CD4-positive, alpha-beta T cell (primary cell): ENCODE results near the gene SERPINC1. TPM values are rescaled to one million over a fixed set of nuclear protein-coding genes. Genes with fewer than 3 reads are reported as not detected.
"Not testable (repeated sequence)": the region's sequence is repeated elsewhere in the genome, so short reads cannot be mapped to it uniquely, and the experiment has no call there.

Experiments
- ATAC-seq: fragments of 200-7000 bp; cut with Tn5 transposase; one replicate; pipeline ENCODE4 v1.10.0; 2022; ENCODE audit warnings: mild to moderate bottlenecking; ENCODE audit not compliant: poor library complexity
- CTCF ChIA-PET: fragments of 350-600 bp; sonication (Branson Sonifier 250); formaldehyde crosslinking; loops from one replicate; lab custom pipeline; 2021; ENCODE audit warnings: antibody characterized with exemption, inconsistent platforms; lab: Charles Lee
- POLR2A ChIA-PET: fragments of 350-600 bp; sonication (Branson Sonifier 250); formaldehyde crosslinking; loops from one replicate; lab custom pipeline; 2021; ENCODE audit warnings: antibody characterized with exemption, inconsistent platforms; lab: Charles Lee
- DNase-seq, 14 experiments: peaks; one replicate each; pipeline ENCODE4 v3.0.0-alpha.2; 2013 to 2020; ENCODE audit warnings: mixed read lengths in 2 of 14
- H3K27ac ChIP-seq, 2 donors: one replicate each; pipeline versions ENCODE4 v1.5.1 to v1.7.0; 2013; ENCODE audit warnings: low read length in 2 of 2, low read depth in 1 of 2, mild to moderate bottlenecking in 1 of 2
- H3K27me3 ChIP-seq, 2 experiments: 1 replicate in 1 of 2; 2 replicates in 1 of 2; pipeline versions ENCODE4 v1.6.1 to v1.7.0; 2013; ENCODE audit warnings: low read length in 2 of 2, control low read depth in 1 of 2, mild to moderate bottlenecking in 1 of 2, moderate library complexity in 1 of 2; ENCODE audit not compliant: insufficient read depth in 2 of 2, control insufficient read depth in 1 of 2
- H3K36me3 ChIP-seq: one replicate; pipeline ENCODE4 v1.6.1; 2013; ENCODE audit warnings: low read length, control low read depth; ENCODE audit not compliant: insufficient read depth
- H3K4me1 ChIP-seq: one replicate; pipeline ENCODE4 v1.6.1; 2013; ENCODE audit warnings: low read length, control low read depth; ENCODE audit not compliant: insufficient read depth
- H3K4me3 ChIP-seq: one replicate; pipeline ENCODE4 v1.5.1; 2013; ENCODE audit warnings: mild to moderate bottlenecking, low read length, moderate library complexity
- H3K9me3 ChIP-seq, 2 experiments: 1 replicate in 1 of 2; 2 replicates in 1 of 2; pipeline versions ENCODE4 v1.6.1 to v1.7.0; 2013; ENCODE audit warnings: low read length in 2 of 2, mild to moderate bottlenecking in 2 of 2, control low read depth in 1 of 2, moderate library complexity in 1 of 2; ENCODE audit not compliant: control insufficient read depth in 1 of 2, insufficient read depth in 1 of 2
- H3K27ac Mint-ChIP-seq: one replicate; pipeline ENCODE4 v1.8.0; 2020; ENCODE audit warnings: mixed read lengths
- H3K27me3 Mint-ChIP-seq: one replicate; pipeline ENCODE4 v1.8.0; 2021; ENCODE audit warnings: mixed read lengths
- H3K36me3 Mint-ChIP-seq: one replicate; pipeline ENCODE4 v1.8.0; 2021; ENCODE audit warnings: low read depth, mixed read lengths
- H3K4me1 Mint-ChIP-seq: one replicate; pipeline ENCODE4 v1.8.0; 2021; ENCODE audit warnings: low read depth, mixed read lengths
- H3K4me3 Mint-ChIP-seq: one replicate; pipeline ENCODE4 v1.8.0; 2020; ENCODE audit warnings: mild to moderate bottlenecking, mixed read lengths
- H3K9me3 Mint-ChIP-seq: one replicate; pipeline ENCODE4 v1.8.0; 2020; ENCODE audit warnings: mixed read lengths
- intact Hi-C, 2 experiments: fragments of 100-400 bp; cut with DNase I in 1 of 2; cut with micrococcal nuclease in 1 of 2; formaldehyde crosslinking; loops; one replicate each; pipeline versions ENCODE4 v1.15.1 to v1.9.0; 2023 to 2025; cut with DNase I, micrococcal nuclease
- total RNA-seq, 174 experiments: library from RNA in 2 of 174; stranded (reverse) in 2 of 174; gene quantifications; one replicate each; pipeline ENCODE4 v1.2.3 and lab custom pipeline; 2021 to 2026
- TF ChIP-seq, protein P1 (sequence below): fragments of 200-600 bp; IDR thresholded peaks from one replicate; pipeline ENCODE4 v1.8.0; 2022; ENCODE audit warnings: antibody characterized with exemption, mild to moderate bottlenecking

Gene SERPINC1
- total RNA-seq, 2 experiments from 2014 or later: not detected

DNA sequence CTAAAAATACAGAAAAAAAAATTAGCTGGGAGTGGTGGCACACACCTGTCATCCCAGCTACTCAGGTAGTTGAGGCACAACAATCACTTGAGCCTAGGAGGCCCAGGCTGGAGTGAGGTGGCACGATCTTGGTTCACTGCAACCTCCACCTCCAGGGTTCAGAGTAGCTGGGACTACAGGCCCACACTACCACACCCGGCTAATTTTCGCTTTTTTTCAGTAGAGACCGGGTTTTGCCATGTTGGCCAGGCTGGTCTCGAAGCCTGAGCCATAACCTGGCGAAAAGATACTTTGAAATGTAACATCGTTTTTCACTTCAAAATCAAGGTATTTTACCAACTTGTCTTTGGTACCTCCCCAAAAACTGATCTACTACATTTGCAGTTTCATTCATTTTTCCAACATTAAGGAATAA, 55.4 kb downstream of the SERPINC1 start:
- Mint-ChIP-seq H3K4me3 (no peak overlapping the region), H3K4me1 (peaks cover 35% of the 10 kb centered on the region), H3K36me3 (peaks cover 69% of the 10 kb centered on the region), H3K27me3 (no peaks in the 10 kb centered on the region), H3K27ac (no peak overlapping the region), H3K9me3 (no peaks in the 10 kb centered on the region)
- Histone ChIP-seq H3K36me3 (peaks cover 79% of the 10 kb centered on the region), H3K4me3 (no peak overlapping the region), H3K4me1 (peaks cover 21% of the 10 kb centered on the region), H3K27me3 (no peaks in the 10 kb centered on the region), H3K9me3 (no peaks in the 10 kb centered on the region), H3K27ac (no peak overlapping the region)
- no peak for ATAC-seq
- TF ChIP-seq, protein P1, sequence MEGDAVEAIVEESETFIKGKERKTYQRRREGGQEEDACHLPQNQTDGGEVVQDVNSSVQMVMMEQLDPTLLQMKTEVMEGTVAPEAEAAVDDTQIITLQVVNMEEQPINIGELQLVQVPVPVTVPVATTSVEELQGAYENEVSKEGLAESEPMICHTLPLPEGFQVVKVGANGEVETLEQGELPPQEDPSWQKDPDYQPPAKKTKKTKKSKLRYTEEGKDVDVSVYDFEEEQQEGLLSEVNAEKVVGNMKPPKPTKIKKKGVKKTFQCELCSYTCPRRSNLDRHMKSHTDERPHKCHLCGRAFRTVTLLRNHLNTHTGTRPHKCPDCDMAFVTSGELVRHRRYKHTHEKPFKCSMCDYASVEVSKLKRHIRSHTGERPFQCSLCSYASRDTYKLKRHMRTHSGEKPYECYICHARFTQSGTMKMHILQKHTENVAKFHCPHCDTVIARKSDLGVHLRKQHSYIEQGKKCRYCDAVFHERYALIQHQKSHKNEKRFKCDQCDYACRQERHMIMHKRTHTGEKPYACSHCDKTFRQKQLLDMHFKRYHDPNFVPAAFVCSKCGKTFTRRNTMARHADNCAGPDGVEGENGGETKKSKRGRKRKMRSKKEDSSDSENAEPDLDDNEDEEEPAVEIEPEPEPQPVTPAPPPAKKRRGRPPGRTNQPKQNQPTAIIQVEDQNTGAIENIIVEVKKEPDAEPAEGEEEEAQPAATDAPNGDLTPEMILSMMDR: no peak
- ChIA-PET CTCF (interaction anchor here (0.7 to 1.3 kb wide), 2 partner anchors 356 to 431 kb away, joined by 3 read pairs; no protein-coding TSS in a partner anchor), POLR2A (no interaction called here)
- intact Hi-C loops: no loop called here
- DNase-seq: no peak

DNA sequence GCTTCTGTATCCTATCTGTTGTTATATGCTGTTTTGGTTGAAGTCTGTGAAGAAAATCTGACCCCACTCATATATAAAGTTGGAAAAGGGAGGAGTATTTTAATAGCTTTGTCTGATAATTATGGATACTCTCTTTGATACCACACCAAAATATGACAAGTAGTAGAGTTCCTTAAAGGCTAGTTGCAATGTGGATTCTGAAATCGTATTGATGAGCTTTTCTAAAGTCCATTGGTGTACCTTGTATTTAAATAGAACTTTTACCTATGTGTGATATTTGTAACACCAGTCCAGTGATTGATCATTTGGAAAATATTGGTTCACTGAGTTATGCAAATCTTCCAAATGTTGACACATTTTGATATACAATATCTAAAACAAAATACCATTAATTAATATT, 57.1 kb downstream of the SERPINC1 start:
- peaks cover 73% of the 10 kb centered on the region for H3K36me3 ChIP-seq
- DNase-seq (no peak), ATAC-seq (no peak)
- H3K27ac ChIP-seq: no peak overlapping the region
- no peaks in the 10 kb centered on the region for H3K27me3 ChIP-seq
- H3K9me3 Mint-ChIP-seq: no peaks in the 10 kb centered on the region
- no peaks in the 10 kb centered on the region for H3K9me3 ChIP-seq
- peaks cover 19% of the 10 kb centered on the region for H3K4me1 Mint-ChIP-seq
- POLR2A ChIA-PET: interaction anchor here (1.3 to 2.0 kb wide), 3 partner anchors 9 to 10 kb away, joined by 3 to 9 read pairs (median 3); partner anchors contain the start of gene ZBTB37
- H3K27me3 Mint-ChIP-seq: no peaks in the 10 kb centered on the region
- peaks cover 69% of the 10 kb centered on the region for H3K36me3 Mint-ChIP-seq
- CTCF ChIA-PET: no interaction called here
- TF ChIP-seq, protein P1: no peak
- no peak overlapping the region for H3K27ac Mint-ChIP-seq
- H3K4me3 Mint-ChIP-seq: no peak overlapping the region
- peaks cover 8% of the 10 kb centered on the region for H3K4me1 ChIP-seq
- intact Hi-C loops: no loop called here
- H3K4me3 ChIP-seq: no peak overlapping the region

DNA sequence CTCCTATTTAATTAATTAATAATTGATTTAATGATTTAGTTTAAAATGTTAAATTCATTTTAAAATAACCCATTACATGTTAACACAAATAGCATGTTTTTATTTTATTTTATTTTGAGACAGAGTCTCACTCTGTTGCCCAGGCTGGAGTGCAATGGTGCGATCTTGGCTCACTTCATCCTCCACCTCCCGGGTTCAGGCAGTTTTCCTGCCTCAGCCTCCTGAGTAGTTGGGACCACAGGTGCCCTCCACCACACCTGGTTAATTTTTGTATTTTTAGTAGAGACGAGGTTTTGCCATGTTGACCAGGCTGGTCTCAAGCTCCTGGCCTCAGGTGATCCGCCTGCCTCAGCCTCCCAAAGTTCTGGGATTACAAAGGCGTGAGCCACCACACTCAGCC, 57.6 kb downstream of the SERPINC1 start:
- ATAC-seq, H3K27me3 ChIP-seq, H3K27ac Mint-ChIP-seq, DNase-seq, H3K27ac ChIP-seq, H3K4me3 Mint-ChIP-seq, H3K9me3 Mint-ChIP-seq, intact Hi-C loops, H3K4me1 ChIP-seq, CTCF ChIA-PET, H3K4me3 ChIP-seq, H3K27me3 Mint-ChIP-seq, H3K9me3 ChIP-seq: not testable (repeated sequence)
- Mint-ChIP-seq H3K4me1 (peaks cover 14% of the 10 kb centered on the region), H3K36me3 (peaks cover 69% of the 10 kb centered on the region)
- H3K36me3 ChIP-seq: peaks cover 71% of the 10 kb centered on the region
- POLR2A ChIA-PET: interaction anchor here (1.3 to 2.0 kb wide), 2 partner anchors 8 to 9 kb away, joined by 3 to 9 read pairs; partner anchors contain the start of gene ZBTB37
